Tibial nerve (tissue), 4 donors: ENCODE measurements around the gene PPM1H. TPM values are rescaled to one million over a fixed set of nuclear protein-coding genes. Genes with fewer than 3 reads are reported as not detected.

Experiments
- DNase-seq, 2 donors: peaks; one replicate each; pipeline ENCODE4 v3.0.0-alpha.2; 2019; ENCODE audit warnings: low spot score in 2 of 2
- H3K27ac ChIP-seq, 4 donors: fragments of 200-600 bp; sonication (generic) in 3 of 4; one replicate each; pipeline ENCODE4 v1.5.1; 2017 to 2019; ENCODE audit warnings: mild to moderate bottlenecking in 1 of 4
- H3K27me3 ChIP-seq, 2 donors: fragments of 200-600 bp; sonication (generic) in 1 of 2; one replicate each; pipeline versions ENCODE4 v1.5.1 to v1.6.0; 2017 to 2019
- H3K36me3 ChIP-seq, 3 donors: fragments of 200-600 bp; sonication (generic); one replicate each; pipeline ENCODE4 v1.5.1; 2018 to 2019
- H3K4me1 ChIP-seq, 4 donors: fragments of 200-600 bp; sonication (generic) in 3 of 4; one replicate each; pipeline ENCODE4 v1.5.1; 2017 to 2019
- H3K4me3 ChIP-seq, 4 donors: fragments of 200-600 bp; sonication (generic) in 3 of 4; one replicate each; pipeline ENCODE4 v1.5.1; 2017 to 2019; ENCODE audit warnings: mild to moderate bottlenecking in 1 of 4, moderate library complexity in 1 of 4
- H3K9me3 ChIP-seq, 4 donors: fragments of 200-600 bp; sonication (generic) in 3 of 4; one replicate each; pipeline ENCODE4 v1.5.1; 2017 to 2019
- EP300 ChIP-seq, 2 donors: sonication (generic); formaldehyde crosslinking; IDR thresholded peaks; one replicate each; pipeline ENCODE4 v1.6.1; 2017; ENCODE audit warnings: antibody characterized with exemption in 2 of 2, mild to moderate bottlenecking in 1 of 2
- POLR2A ChIP-seq, 2 donors: fragments of 450-650 bp; IDR thresholded peaks; one replicate each; pipeline ENCODE4 v1.6.1; 2017; ENCODE audit warnings: antibody characterized with exemption in 2 of 2, mild to moderate bottlenecking in 2 of 2, moderate library complexity in 2 of 2
- WGBS, 2 donors: methylation state at CpG; one replicate each; pipeline ENCODE4 v1.1.5; 2018; 5-methylcytosine and 5-hydroxymethylcytosine counted together
- total RNA-seq, 4 donors: library from RNA; depleted of rRNA; stranded (reverse); fragments of >200 nt; gene quantifications; one replicate each; pipeline ENCODE4 v1.1.0, GENCODE V29; 2016
- TF ChIP-seq, protein P1 (sequence below), 5 experiments: fragments of 200-600 bp in 3 of 5; fragments of 450-650 bp in 2 of 5; sonication (generic) in 3 of 5; IDR thresholded peaks; one replicate each; pipeline ENCODE4 v1.5.1; 2016 to 2019; ENCODE audit warnings: antibody characterized with exemption in 5 of 5, mild to moderate bottlenecking in 3 of 5, moderate library complexity in 2 of 5

The PPM1H gene
- total RNA-seq, 4 donors from 2014 or later = 0.78 to 2.6 (median 1.3) TPM

DNA sequence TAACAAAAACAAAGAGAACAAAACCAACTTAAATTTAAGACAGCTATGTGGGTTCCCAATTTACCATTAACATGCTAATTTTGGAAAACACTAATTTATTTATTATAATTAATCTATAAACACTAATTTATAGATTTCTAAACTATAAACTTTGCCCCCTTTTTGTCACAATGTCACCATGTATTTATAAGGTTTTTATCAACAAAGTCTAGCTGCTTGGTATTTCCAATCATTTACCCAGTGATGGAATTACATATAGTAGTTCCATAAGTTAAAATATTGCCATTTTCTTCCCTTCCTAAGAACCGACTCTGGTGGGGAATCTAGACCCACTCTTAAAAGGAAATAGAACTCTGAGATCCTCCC lies 140.7 kb downstream of the PPM1H start:
- H3K27me3 ChIP-seq = no peaks in the 10 kb centered on the region
- TF ChIP-seq EP300 (IDR thresholded peaks at IDR 0.05) (no peak), POLR2A (IDR thresholded peaks at IDR 0.05) (no peak)
- TF ChIP-seq, protein P1, sequence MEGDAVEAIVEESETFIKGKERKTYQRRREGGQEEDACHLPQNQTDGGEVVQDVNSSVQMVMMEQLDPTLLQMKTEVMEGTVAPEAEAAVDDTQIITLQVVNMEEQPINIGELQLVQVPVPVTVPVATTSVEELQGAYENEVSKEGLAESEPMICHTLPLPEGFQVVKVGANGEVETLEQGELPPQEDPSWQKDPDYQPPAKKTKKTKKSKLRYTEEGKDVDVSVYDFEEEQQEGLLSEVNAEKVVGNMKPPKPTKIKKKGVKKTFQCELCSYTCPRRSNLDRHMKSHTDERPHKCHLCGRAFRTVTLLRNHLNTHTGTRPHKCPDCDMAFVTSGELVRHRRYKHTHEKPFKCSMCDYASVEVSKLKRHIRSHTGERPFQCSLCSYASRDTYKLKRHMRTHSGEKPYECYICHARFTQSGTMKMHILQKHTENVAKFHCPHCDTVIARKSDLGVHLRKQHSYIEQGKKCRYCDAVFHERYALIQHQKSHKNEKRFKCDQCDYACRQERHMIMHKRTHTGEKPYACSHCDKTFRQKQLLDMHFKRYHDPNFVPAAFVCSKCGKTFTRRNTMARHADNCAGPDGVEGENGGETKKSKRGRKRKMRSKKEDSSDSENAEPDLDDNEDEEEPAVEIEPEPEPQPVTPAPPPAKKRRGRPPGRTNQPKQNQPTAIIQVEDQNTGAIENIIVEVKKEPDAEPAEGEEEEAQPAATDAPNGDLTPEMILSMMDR (IDR thresholded peaks at IDR 0.05) = no peak
- H3K27ac ChIP-seq = peak overlapping the region in 2 of 4 donors; percentile 39 to 62
- H3K36me3 ChIP-seq = no peaks in the 10 kb centered on the region
- 23 to 28% methylated on average over 1 of the region's 1 CpG for WGBS, 2 donors
- DNase-seq = no peak
- peaks cover 0 to 21% (median 0%) of the 10 kb centered on the region in 4 donors for H3K4me1 ChIP-seq
- H3K4me3 ChIP-seq = no peak overlapping the region
- H3K9me3 ChIP-seq = no peaks in the 10 kb centered on the region

DNA sequence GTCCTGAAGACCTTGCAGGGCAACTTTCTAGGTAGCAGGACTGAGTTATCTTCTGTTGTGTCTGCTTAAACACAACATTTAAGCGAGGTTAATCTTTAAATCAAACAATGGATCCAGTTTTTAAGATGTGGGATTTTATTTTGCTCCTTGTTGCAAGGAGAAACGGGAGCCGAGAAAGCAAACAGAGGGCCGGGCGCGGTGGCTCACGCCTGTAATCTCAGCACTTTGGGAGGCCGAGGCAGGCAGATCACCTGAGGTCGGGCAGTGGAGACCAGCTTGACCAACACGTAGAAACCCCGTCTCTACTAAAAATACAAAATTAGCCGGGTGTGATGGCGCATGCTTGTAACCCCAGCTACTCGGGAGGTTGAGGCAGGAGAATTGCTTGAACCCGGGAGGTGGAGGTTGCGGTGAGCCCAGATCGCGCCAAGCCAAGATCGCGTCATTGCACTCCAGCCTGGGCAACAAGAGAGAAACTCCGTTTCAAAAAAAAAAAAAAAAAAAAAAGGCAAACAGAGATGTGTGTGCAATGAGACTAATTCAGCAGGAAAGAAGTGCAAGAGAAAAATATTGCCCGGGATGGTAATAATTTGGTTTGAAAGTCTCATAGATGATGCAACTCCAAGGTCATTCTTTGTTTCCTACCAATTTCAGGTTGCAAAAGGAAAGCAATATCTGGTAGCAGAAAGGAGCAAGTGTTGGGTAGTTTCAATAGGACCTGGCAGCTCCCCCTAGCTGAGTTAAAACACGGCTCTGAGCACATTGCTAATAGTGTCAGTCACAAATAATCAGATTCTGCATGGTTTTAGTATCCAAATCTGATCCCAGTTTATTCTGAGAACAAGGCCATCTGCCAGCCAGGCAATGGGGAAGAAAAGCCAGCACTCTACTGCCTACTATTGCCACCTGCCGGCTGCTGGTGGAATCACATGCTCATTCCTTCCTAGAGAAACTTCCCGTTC lies 141.4 kb downstream of the PPM1H start:
- no peaks in the 10 kb centered on the region for H3K36me3 ChIP-seq
- no peaks in the 10 kb centered on the region for H3K9me3 ChIP-seq
- H3K4me1 ChIP-seq = peaks cover 0 to 21% (median 0%) of the 10 kb centered on the region in 4 donors
- H3K27me3 ChIP-seq = no peaks in the 10 kb centered on the region
- no peak overlapping the region for H3K4me3 ChIP-seq
- WGBS, 2 donors = 78% methylated on average over 25 of the region's 25 CpGs
- TF ChIP-seq EP300 (IDR thresholded peaks at IDR 0.05) (peak; percentile 34 to 73), POLR2A (IDR thresholded peaks at IDR 0.05) (no peak)
- TF ChIP-seq, protein P1 (IDR thresholded peaks at IDR 0.05) = peak; percentile 88 to 97 (median 93)
- peak; percentile 93 to 99 for DNase-seq
- peak overlapping the region in 2 of 4 donors; percentile 39 to 62 for H3K27ac ChIP-seq

DNA sequence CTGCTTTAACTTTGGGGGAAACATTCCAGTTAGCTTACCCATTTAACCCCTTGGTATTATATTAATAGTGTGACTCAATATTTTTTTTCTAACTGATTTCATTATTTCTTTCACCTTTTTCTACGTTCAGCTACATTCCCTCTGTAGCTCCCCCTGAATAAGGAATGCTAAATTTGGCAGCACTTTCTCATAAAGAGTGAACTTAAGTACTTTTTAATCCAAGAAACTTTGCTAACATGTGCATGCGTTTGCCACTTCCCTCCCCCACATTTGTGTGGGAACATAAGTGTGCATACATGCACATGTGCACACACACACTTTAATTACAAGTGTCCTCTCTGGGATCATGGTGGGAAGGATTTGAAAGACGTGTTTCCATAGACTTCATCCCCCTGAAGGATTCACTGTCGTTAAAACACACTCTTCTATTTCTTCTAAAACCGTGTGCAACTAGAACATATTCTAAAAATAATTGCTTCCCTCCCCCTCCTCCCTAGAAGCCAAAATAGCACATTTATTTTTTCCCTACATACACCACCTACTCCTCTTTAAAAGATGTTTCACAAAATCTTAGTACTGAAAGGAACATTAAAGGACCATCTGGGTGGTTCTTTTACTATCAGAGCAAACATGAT lies 142.6 kb downstream of the PPM1H start:
- TF ChIP-seq POLR2A (IDR thresholded peaks at IDR 0.05) (no peak), EP300 (IDR thresholded peaks at IDR 0.05) (no peak)
- TF ChIP-seq, protein P1 (IDR thresholded peaks at IDR 0.05) = no peak
- H3K27me3 ChIP-seq = no peaks in the 10 kb centered on the region
- H3K27ac ChIP-seq = no peak overlapping the region
- H3K9me3 ChIP-seq = no peaks in the 10 kb centered on the region
- H3K4me1 ChIP-seq = peaks cover 0 to 22% (median 0%) of the 10 kb centered on the region in 4 donors
- 29 to 42% methylated on average over 5 of the region's 5 CpGs for WGBS, 2 donors
- DNase-seq = no peak
- no peak overlapping the region for H3K4me3 ChIP-seq
- H3K36me3 ChIP-seq = no peaks in the 10 kb centered on the region

DNA sequence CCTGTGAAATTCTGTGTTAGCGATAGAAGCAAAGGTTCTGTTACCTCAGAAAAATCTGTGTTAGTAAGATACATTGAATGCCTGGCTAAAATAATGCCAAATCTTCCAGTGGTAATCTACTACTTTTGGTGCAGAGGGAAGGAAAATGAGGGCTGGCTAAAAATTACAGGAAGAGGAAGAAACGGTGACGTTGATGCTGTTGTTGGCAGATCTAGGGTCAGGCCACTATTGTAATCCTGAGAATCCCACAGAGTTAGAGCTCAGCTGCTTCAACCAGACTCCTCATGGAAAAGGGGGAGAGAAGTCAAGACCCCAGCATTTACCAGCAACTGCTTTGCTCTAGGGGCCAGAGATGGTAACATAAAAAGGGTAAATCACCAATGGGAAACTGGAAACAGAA lies 145.1 kb downstream of the PPM1H start:
- 68 to 69% methylated on average over 3 of the region's 3 CpGs for WGBS, 2 donors
- DNase-seq = no peak
- Histone ChIP-seq H3K4me1 (peaks cover 0 to 27% (median 2%) of the 10 kb centered on the region in 4 donors), H3K27ac (no peak overlapping the region), H3K36me3 (no peaks in the 10 kb centered on the region), H3K27me3 (no peaks in the 10 kb centered on the region), H3K9me3 (no peaks in the 10 kb centered on the region), H3K4me3 (no peak overlapping the region)
- no peak for TF ChIP-seq EP300 (IDR thresholded peaks at IDR 0.05)
- TF ChIP-seq POLR2A (IDR thresholded peaks at IDR 0.05) = no peak

DNA sequence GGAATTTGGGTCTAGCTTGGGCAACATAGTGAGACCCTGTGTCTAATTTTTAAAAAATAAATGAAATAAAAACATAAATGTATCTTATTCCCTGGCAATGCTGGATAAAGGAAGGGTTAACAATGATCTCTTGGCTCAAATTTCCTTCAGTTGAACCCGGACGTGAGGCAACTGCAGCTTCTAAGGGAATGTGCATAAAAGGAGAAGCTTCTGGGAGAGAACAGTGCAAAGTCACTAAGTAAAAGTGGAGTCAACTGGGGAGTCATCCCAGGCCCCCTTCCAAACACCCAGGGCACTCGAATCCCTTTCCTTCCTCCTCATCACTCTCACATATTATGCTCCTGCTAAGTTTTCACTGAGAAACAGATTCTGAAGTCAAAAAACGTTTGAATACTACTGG lies 147.3 kb downstream of the PPM1H start:
- Histone ChIP-seq H3K36me3 (no peaks in the 10 kb centered on the region), H3K4me1 (peaks cover 0 to 13% (median 2%) of the 10 kb centered on the region in 4 donors), H3K27ac (no peak overlapping the region), H3K9me3 (no peaks in the 10 kb centered on the region), H3K27me3 (no peaks in the 10 kb centered on the region), H3K4me3 (no peak overlapping the region)
- 14 to 24% methylated on average over 4 of the region's 4 CpGs for WGBS, 2 donors
- no peak for DNase-seq
- no peak for TF ChIP-seq EP300 (IDR thresholded peaks at IDR 0.05)
- TF ChIP-seq, protein P1 (IDR thresholded peaks at IDR 0.05) = no peak
- no peak for TF ChIP-seq POLR2A (IDR thresholded peaks at IDR 0.05)
